Measurements from ENCODE around the gene C16orf89.
A peak's percentile ranks its signal among the peaks of the same experiment; 100 is the strongest.
"Not testable (repeated sequence)": the region's sequence is repeated elsewhere in the genome, so short reads cannot be mapped to it uniquely, and the experiment has no call there.

Gene C16orf89

GRCh38 chr16:5084099-5084731, 18.5 kb upstream of the C16orf89 start:
- not testable (repeated sequence) for DNase-seq

- not testable (repeated sequence) for DNase-seq
Observed at GRCh38 chr16:5083646-5084045, 17.9 kb upstream of the C16orf89 start.

GRCh38 chr16:5080996-5081395, 15.2 kb upstream of the C16orf89 start:
- not testable (repeated sequence) for DNase-seq

GRCh38 chr16:5080461-5080860, 14.7 kb upstream of the C16orf89 start:
- not testable (repeated sequence) for DNase-seq

- DNase-seq, result no peak
Observed at GRCh38 chr16:5078626-5079025, 12.9 kb upstream of the C16orf89 start.

GRCh38 chr16:5077304-5077703, 11.5 kb upstream of the C16orf89 start:
- DNase-seq, result no peak

GRCh38 chr16:5075637-5076036, 9.9 kb upstream of the C16orf89 start:
- no peak for DNase-seq

GRCh38 chr16:5073771-5074170, 8.0 kb upstream of the C16orf89 start:
- DNase-seq, result not testable (repeated sequence)

GRCh38 chr16:5073279-5073629, 7.5 kb upstream of the C16orf89 start:
- DNase-seq, result no peak

- no peak for DNase-seq
Observed at GRCh38 chr16:5072334-5073278, 6.8 kb upstream of the C16orf89 start.

- peak; percentile 75 to 90 (median 86) for DNase-seq
Observed at GRCh38 chr16:5071681-5072333, 6.1 kb upstream of the C16orf89 start, which contains the start of gene ALG1. Gene ALG1 (plus strand): TSS chr16:5071843. CDS start chr16:5071850, 7 bp downstream.

- no peak for DNase-seq
Observed at GRCh38 chr16:5071341-5071680, 5.6 kb upstream of the C16orf89 start.

GRCh38 chr16:5070431-5071186, 4.9 kb upstream of the C16orf89 start:
- no peak for DNase-seq

GRCh38 chr16:5069854-5070253, 4.1 kb upstream of the C16orf89 start:
- DNase-seq, result no peak

- no peak for DNase-seq
Observed at GRCh38 chr16:5069048-5069447, 3.3 kb upstream of the C16orf89 start.

- DNase-seq, result no peak
Observed at GRCh38 chr16:5066511-5066910, 755 bp upstream of the C16orf89 start.

GRCh38 chr16:5065326-5065725, 430 bp downstream of the C16orf89 start:
- DNase-seq, result no peak

GRCh38 chr16:5064915-5065314, 841 bp downstream of the C16orf89 start:
- no peak for DNase-seq

- DNase-seq, result no peak
Observed at GRCh38 chr16:5062790-5063765, 2.7 kb downstream of the C16orf89 start.

GRCh38 chr16:5062051-5062450, 3.7 kb downstream of the C16orf89 start:
- no peak for DNase-seq

GRCh38 chr16:5060073-5060641, 5.6 kb downstream of the C16orf89 start:
- DNase-seq, result no peak
